Amygdala (tissue), 56 donors: Measurements from ENCODE around the gene SORBS1.

ENCODE experiments used
- DNase-seq, 56 donors: peaks; one replicate each; lab custom pipeline; 2025; lab: John Stamatoyannopoulos, UW

The SORBS1 gene

GRCh38 chr10:95543459-95543858, 17.7 kb downstream of the SORBS1 start:
- no peak for DNase-seq

- DNase-seq = no peak
Observed at GRCh38 chr10:95542761-95543160, 18.4 kb downstream of the SORBS1 start.

GRCh38 chr10:95542330-95542729, 18.8 kb downstream of the SORBS1 start:
- DNase-seq = no peak

GRCh38 chr10:95540514-95541052, 20.6 kb downstream of the SORBS1 start:
- no peak for DNase-seq

DNA sequence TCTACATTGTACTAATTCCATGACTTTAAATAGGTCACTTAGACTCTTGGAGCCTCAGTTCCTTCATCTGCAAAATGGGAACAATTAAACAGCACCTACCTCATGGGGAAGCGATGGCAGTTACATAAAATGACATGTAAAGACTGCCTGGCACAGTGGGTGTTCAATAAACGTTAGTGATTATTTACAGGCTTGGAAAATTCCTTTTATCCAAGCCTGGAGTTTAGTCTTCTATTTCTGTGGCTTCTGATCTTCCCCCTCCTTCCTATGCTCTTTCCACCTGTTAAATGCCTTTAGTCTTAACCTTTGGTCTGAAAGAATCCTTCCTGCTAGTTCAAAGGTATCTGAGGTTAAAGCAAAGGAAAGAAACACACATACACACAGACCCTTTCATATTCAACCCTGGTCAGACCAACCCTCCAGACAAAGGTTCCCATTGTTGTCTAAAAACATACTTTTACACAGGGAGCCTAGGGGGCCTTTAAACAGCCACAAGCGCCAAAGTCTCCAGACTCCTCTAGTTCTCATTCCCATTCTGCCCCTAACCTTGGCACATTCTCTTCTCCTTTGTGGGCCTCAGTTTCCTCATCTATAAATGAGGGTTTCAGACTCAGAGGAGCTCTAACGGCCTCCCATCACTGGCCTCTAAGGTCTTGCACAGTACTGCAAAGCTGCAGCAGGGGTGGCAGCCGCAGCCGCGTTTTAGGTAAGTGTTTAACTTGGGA, 21.4 kb downstream of the SORBS1 start:
- DNase-seq = no peak

GRCh38 chr10:95538412-95538811, 22.8 kb downstream of the SORBS1 start:
- DNase-seq = no peak

DNA sequence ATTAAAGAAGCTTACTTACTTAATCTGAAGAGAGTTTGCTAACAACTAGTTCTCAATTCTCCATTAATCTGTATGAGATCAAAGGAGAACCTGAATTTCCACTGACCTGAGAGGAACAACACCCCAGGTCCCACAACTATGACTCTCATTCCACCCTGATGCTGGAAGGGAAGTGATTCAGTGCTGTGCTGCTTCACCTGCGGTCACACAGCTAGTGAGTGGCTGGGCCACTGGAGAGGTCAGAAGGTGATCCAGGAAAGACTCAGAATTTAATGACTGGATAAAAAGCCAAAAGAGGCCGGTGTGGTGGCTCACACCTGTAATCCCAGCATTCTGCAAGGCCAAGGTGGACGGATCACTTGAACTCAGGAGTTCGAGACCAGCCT, 23.6 kb downstream of the SORBS1 start:
- DNase-seq = no peak

GRCh38 chr10:95536894-95537541, 24.2 kb downstream of the SORBS1 start:
- no peak for DNase-seq

GRCh38 chr10:95536017-95536416, 25.2 kb downstream of the SORBS1 start:
- no peak for DNase-seq

GRCh38 chr10:95535526-95535925, 25.6 kb downstream of the SORBS1 start:
- DNase-seq = no peak

- no peak for DNase-seq
Observed at GRCh38 chr10:95533590-95533989, 27.6 kb downstream of the SORBS1 start.

DNA sequence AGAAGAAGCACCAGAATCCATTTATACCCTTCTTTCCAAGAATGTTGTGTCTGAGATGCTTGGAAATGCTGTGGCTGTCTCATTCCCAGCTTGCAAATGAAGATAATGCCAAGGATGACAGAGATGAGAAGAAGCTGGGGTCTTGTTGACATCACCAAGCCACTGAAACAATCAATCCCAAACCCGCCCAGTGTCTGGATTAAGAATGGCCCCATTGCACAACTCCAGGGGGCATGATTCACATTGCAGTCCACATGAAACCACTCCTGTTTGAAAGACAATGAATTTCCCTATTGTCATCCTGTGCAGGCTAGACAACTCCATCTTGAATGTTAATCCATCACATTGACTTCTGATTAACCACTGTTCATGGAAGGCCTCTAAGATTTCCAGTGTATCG, 28.6 kb downstream of the SORBS1 start:
- DNase-seq = no peak

DNA sequence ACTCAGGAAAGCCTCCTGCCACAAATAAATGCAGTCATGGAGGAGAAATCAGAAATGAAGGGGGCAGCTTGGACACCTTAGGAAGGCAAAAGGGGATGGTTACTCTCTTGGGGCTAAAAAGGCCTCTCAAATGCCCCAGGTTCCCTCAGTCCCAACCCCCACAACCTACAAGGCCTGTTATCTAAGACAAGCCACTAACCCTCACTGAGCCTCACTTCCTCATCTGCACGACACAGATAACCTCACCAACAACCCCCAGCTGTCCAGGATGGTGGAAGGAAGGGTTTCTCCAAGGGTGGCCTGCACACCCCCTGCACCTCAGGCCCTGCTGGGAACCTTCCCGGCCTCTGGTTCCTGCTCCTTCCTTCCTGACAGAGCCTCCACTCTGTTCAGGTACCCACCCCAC, 29.2 kb downstream of the SORBS1 start:
- no peak for DNase-seq

- no peak for DNase-seq
Observed at GRCh38 chr10:95531058-95531809, 29.9 kb downstream of the SORBS1 start.

GRCh38 chr10:95530561-95530960, 30.6 kb downstream of the SORBS1 start:
- DNase-seq = no peak

DNA sequence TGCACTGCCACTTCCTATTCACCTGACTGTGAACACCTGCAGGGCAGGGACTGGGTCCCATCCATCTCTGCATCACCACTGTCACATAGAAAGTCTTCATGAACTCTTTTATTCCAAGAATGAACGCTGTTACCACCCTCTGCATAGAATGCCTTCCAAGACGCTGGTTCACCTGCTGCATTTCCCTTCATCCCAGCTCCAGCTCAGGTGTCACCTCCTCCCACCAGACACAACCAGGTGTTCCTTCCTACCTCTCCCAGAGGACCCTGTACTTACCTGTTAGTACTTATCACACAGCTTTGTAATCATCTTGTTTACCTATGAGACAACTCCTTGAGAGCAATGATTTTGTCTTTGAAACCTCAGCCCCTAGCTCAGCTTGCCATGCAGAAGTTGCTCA, 31.1 kb downstream of the SORBS1 start:
- DNase-seq = no peak

DNA sequence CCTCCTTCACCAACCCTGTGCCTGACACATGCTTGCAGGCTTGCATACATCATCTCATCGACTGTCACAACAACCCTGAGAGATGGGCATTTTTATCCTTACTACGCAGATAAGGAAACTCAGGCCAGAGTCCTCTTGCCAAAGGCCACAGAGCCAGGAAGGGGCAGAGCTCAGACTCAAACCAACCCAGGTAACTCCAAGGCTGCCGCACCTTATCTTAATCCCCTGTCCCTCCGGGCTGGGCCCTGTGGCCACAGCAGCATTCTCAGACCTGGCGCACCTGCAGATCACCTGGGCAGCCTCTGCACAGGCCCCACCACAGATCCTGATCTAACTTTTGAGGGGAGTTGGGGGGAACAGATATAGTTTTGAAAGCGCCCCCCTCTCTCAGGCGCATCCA, 35.1 kb downstream of the SORBS1 start:
- no peak for DNase-seq

DNA sequence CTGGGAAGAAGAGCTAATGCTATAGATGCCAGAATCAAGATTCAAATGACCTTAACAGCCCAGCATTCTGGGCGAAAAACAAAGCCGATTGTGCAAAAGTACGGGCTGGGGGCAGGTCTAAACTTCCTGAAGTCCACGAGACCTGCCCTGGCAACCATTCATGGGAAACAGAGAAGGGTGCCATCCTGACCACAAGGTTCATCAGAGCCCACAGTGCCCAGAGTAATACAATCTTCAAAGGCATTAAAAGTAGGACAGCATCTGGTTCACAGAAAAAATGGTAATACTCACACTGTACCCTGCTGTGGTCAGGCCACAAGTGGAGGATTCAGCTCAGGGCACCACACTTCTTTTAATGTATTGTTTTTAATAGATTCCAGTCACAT, 36.1 kb downstream of the SORBS1 start:
- DNase-seq = no peak

DNA sequence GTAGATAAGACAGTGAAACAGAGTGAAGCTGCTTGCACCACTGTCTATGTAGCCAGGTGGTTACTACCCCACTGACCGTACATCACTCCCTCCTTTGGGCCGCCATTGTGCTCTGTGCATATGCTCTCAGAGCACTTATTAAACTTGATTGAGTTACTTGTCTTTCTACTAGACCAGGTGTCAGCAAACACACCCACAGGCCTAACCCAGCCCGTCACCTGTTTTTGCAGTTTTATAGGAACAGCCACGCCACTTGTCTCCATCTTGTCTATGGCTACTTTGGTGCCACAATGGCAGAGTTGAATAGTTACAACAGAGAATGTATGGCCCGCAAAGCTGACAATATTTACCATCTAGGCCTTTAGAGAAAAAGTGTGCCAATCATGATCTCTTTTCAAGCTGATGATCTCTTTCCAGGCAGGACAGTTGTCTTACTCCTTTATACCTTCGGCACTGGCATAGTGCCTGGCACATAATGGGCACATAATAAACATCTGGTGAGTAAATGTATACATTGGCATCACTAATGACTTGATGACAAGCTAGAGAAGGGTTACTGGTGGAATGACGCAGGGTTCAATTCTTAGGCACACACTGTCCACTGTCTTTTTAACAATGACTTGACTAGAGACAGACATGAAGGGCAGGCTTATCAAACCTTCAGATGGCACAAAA, 36.7 kb downstream of the SORBS1 start:
- DNase-seq = no peak

- DNase-seq = no peak
Observed at GRCh38 chr10:95522117-95522516, 39.1 kb downstream of the SORBS1 start.

DNA sequence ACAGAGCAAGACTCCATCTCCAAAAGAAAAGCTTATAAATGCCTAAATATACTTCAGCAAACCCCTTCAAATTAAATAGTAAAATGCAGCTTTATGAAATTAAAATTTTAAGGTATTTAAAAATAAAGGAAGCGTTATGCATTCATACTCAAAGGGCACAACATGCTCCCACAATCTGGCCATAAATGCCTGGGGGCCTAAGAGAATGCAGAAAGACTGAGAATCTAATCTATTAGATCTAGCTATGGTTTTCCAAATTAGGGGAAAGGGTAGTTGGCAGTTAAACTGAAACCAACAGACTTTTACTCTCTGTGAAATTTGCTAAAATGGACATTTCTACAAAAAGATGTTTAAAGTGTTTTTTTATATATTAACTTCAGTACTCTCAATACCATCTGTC, 40.6 kb downstream of the SORBS1 start:
- no peak for DNase-seq
